ENCODE measurements around the gene CD151. TPM values are rescaled to one million over a fixed set of nuclear protein-coding genes. Genes with fewer than 3 reads are reported as not detected.
A peak's percentile ranks its signal among the peaks of the same experiment; 100 is the strongest.

The CD151 gene
- total RNA-seq, 1 donor from 2014 or later: 558 TPM

DNA sequence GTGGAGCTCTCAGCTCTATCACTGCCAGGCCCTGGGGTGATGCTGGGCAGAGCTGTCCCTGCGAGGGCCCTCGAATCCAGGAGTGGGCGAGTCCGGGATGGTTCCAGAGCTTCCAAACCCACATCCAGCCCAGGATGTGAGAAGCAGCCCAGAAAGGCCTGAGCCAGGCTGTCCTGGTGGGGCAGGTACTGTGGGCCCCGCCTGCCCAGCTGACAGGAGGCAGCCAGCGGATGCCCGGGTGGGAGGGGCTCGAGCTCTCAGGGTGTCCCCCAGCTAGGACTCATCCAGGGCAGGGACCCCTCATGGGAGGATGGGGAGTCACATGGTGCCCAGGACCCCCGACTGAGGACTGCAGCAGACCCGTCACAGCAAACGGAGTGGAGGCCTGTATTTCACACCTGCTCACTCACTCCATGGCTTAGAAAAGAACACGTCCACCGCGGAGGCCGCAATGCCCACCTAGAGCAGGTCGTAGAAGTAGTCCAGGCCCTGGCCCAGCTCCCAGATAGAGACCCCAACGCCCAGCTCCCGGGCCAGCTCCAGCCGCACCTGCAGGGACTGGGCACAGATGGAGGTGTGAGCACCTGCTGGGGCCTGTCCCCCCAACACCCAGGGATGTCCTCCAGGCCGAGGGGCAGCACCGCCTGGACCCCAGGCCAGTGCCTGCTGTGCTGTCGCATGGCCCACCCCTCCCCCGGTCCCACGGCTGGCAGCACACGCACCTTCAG, 36.8 kb downstream of the CD151 start:
- no peak overlapping the region for H3K27ac Mint-ChIP-seq (ENCODE audit: unreplicated experiment)
- no peak overlapping the region for H3K4me3 Mint-ChIP-seq (ENCODE audit: unreplicated experiment)

DNA sequence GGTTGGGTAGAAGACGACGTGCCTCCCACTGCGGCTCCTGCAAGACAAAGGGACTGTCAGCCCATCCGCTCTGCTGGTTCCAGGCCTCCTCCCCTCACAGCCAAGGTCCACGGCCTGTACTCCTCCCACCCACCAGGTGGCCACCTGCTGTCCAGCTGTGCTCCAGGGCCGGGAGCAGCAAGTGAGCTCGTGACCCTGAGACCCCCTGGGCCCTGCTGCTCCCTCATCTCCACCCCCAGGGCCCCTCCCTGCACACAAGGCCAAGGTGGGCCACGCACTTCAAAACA, 37.3 kb downstream of the CD151 start:
- Mint-ChIP-seq H3K9me3 (ENCODE audit: low read depth) (no peaks in the 10 kb centered on the region), H3K4me3 (ENCODE audit: unreplicated experiment) (no peak overlapping the region), H3K4me1 (ENCODE audit: low read depth) (peaks cover 4% of the 10 kb centered on the region), H3K36me3 (ENCODE audit: low read depth) (peaks cover 3% of the 10 kb centered on the region), H3K27ac (ENCODE audit: unreplicated experiment) (no peak overlapping the region), H3K27me3 (ENCODE audit: low read depth) (no peaks in the 10 kb centered on the region)
- TF ChIP-seq, protein P1, sequence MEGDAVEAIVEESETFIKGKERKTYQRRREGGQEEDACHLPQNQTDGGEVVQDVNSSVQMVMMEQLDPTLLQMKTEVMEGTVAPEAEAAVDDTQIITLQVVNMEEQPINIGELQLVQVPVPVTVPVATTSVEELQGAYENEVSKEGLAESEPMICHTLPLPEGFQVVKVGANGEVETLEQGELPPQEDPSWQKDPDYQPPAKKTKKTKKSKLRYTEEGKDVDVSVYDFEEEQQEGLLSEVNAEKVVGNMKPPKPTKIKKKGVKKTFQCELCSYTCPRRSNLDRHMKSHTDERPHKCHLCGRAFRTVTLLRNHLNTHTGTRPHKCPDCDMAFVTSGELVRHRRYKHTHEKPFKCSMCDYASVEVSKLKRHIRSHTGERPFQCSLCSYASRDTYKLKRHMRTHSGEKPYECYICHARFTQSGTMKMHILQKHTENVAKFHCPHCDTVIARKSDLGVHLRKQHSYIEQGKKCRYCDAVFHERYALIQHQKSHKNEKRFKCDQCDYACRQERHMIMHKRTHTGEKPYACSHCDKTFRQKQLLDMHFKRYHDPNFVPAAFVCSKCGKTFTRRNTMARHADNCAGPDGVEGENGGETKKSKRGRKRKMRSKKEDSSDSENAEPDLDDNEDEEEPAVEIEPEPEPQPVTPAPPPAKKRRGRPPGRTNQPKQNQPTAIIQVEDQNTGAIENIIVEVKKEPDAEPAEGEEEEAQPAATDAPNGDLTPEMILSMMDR (IDR thresholded peaks at IDR 0.05): peak; percentile 54
- DNase-seq (ENCODE audit: low spot score): no peak

More for the DNA sequence above, 36.8 kb downstream of the CD151 start:
- H3K4me1 Mint-ChIP-seq (ENCODE audit: low read depth): peaks cover 4% of the 10 kb centered on the region
- TF ChIP-seq, protein P1 (IDR thresholded peaks at IDR 0.05): no peak
- peaks cover 3% of the 10 kb centered on the region for H3K36me3 Mint-ChIP-seq (ENCODE audit: low read depth)
- DNase-seq (ENCODE audit: low spot score): no peak
- H3K9me3 Mint-ChIP-seq (ENCODE audit: low read depth): no peaks in the 10 kb centered on the region
- no peaks in the 10 kb centered on the region for H3K27me3 Mint-ChIP-seq (ENCODE audit: low read depth)

DNA sequence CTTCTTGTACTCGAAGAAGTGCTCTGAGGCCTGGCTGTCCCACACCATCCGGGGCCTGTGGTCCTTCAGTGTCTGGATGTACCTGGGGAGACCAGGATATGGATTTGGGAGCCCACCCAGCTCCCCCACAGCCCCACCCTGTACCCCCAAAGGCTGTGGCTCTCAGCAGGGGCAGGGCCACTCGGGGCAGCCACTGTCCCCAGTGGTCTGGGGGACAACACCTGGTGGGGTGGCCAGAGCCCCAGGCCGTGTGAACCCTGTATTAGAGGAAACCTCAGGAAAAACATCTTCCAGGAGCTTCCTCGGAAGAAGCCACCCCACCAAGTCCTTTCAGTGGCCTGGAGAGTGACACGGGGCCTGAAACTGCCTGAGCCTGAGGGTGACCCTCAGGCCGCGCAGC, 37.7 kb downstream of the CD151 start:
- TF ChIP-seq, protein P1 (IDR thresholded peaks at IDR 0.05): peak; percentile 11
- H3K4me1 Mint-ChIP-seq (ENCODE audit: low read depth): peaks cover 4% of the 10 kb centered on the region
- H3K9me3 Mint-ChIP-seq (ENCODE audit: low read depth): no peaks in the 10 kb centered on the region
- H3K4me3 Mint-ChIP-seq (ENCODE audit: unreplicated experiment): no peak overlapping the region
- peaks cover 3% of the 10 kb centered on the region for H3K36me3 Mint-ChIP-seq (ENCODE audit: low read depth)
- no peak for DNase-seq (ENCODE audit: low spot score)
- H3K27ac Mint-ChIP-seq (ENCODE audit: unreplicated experiment): no peak overlapping the region
- H3K27me3 Mint-ChIP-seq (ENCODE audit: low read depth): no peaks in the 10 kb centered on the region

DNA sequence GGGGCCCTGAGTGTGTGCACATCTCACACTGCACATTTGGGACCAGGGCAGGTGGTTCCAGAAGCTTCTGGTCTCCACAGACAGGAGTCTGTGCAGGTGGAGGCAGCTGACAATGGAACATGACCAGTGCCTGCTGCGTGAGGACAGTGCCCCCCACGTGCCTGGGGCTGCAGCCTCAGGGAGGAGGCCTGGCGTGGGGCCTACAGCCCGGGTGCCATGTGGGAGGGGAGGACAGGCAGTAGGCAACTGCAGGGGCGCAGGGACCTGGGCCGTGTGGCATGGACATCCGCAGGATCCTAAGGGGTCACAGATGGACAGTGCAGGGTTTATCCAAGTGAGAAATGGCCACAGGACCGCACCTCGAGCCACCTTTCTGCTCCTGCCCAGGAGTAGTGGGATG, 38.7 kb downstream of the CD151 start:
- no peak for DNase-seq (ENCODE audit: low spot score)
- TF ChIP-seq, protein P1 (IDR thresholded peaks at IDR 0.05): no peak
- peaks cover 4% of the 10 kb centered on the region for H3K4me1 Mint-ChIP-seq (ENCODE audit: low read depth)
- H3K27ac Mint-ChIP-seq (ENCODE audit: unreplicated experiment): no peak overlapping the region
- no peak overlapping the region for H3K4me3 Mint-ChIP-seq (ENCODE audit: unreplicated experiment)
- H3K9me3 Mint-ChIP-seq (ENCODE audit: low read depth): no peaks in the 10 kb centered on the region
- H3K27me3 Mint-ChIP-seq (ENCODE audit: low read depth): no peaks in the 10 kb centered on the region
- H3K36me3 Mint-ChIP-seq (ENCODE audit: low read depth): peaks cover 3% of the 10 kb centered on the region

DNA sequence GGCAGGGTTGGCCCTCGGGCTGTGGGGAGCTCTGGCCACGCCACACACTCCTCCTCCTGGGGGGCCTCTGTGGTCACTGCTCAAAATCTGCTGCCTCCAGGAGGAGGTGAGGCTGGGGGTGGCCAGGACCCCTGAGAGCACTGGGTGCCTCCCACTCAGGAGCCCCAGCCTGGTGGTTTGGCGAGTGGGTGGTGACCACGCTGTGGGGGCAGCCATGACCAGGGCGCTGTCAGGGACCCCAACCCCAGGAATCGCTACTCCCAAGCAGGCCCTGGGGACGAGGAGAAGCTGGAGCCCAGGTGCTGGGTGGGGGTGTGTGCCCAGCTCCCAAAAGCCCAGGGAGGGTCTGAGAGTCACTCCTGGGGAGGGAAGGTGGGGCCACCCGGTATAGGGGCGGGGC, 40.0 kb downstream of the CD151 start:
- no peak for DNase-seq (ENCODE audit: low spot score)
- no peaks in the 10 kb centered on the region for H3K9me3 Mint-ChIP-seq (ENCODE audit: low read depth)
- peaks cover 4% of the 10 kb centered on the region for H3K4me1 Mint-ChIP-seq (ENCODE audit: low read depth)
- no peak overlapping the region for H3K27ac Mint-ChIP-seq (ENCODE audit: unreplicated experiment)
- H3K36me3 Mint-ChIP-seq (ENCODE audit: low read depth): peaks cover 4% of the 10 kb centered on the region
- no peak overlapping the region for H3K4me3 Mint-ChIP-seq (ENCODE audit: unreplicated experiment)
- H3K27me3 Mint-ChIP-seq (ENCODE audit: low read depth): no peaks in the 10 kb centered on the region
- TF ChIP-seq, protein P1 (IDR thresholded peaks at IDR 0.05): no peak
